Mucosa of rectum (tissue), 2 donors: ENCODE data around the gene KRTAP10-1.
"Not testable (repeated sequence)": the region's sequence is repeated elsewhere in the genome, so short reads cannot be mapped to it uniquely, and the experiment has no call there.

Experiments
- H3K27ac ChIP-seq, 2 donors: one replicate each; pipeline ENCODE4 v1.7.0; 2013; ENCODE audit warnings: inconsistent platforms in 2 of 2, low read depth in 2 of 2, low read length in 2 of 2
- H3K27me3 ChIP-seq, 2 donors: one replicate each; pipeline ENCODE4 v1.7.0; 2013; ENCODE audit warnings: low read length in 2 of 2; ENCODE audit not compliant: control insufficient read depth in 2 of 2, insufficient read depth in 2 of 2
- H3K36me3 ChIP-seq, 2 donors: one replicate each; pipeline ENCODE4 v1.7.0; 2013; ENCODE audit warnings: low read length in 2 of 2; ENCODE audit not compliant: control insufficient read depth in 2 of 2, insufficient read depth in 2 of 2
- H3K4me1 ChIP-seq, 2 donors: one replicate each; pipeline ENCODE4 v1.7.0; 2013; ENCODE audit warnings: low read length in 2 of 2, mild to moderate bottlenecking in 1 of 2; ENCODE audit not compliant: control insufficient read depth in 2 of 2, insufficient read depth in 2 of 2
- H3K4me3 ChIP-seq, 2 donors: one replicate each; pipeline ENCODE4 v1.7.0; 2013; ENCODE audit warnings: low read length in 2 of 2
- H3K9ac ChIP-seq, 2 donors: one replicate each; pipeline ENCODE4 v1.7.0; 2013; ENCODE audit warnings: low read length in 2 of 2, low read depth in 1 of 2, mild to moderate bottlenecking in 1 of 2
- H3K9me3 ChIP-seq, 2 donors: one replicate each; pipeline ENCODE4 v1.7.0; 2013; ENCODE audit warnings: low read length in 2 of 2; ENCODE audit not compliant: control insufficient read depth in 2 of 2
- donor health status: healthy.
- donor health status: Normal muscosa, but diverticular disease.

KRTAP10-1 gene

GRCh38 chr21:44539991-44540666 lies at the start of gene KRTAP10-1:
KRTAP10-1 (minus strand) TSS chr21:44540195; CDS start chr21:44540150, 45 bp downstream.
- Histone ChIP-seq H3K9me3 (no peaks in the 10 kb centered on the region), H3K27ac (no peak within 1 kb of the TSS), H3K27me3 (no peaks in the 10 kb centered on the region), H3K4me1 (no peaks in the 10 kb centered on the region), H3K4me3 (no peak within 1 kb of the TSS), H3K9ac (no peak within 1 kb of the TSS), H3K36me3 (no peaks in the 10 kb centered on the region)

GRCh38 chr21:44589094-44589493 lies 49.1 kb upstream of the KRTAP10-1 start:
- Histone ChIP-seq H3K27ac (no peak overlapping the region), H3K36me3 (no peaks in the 10 kb centered on the region), H3K9ac (no peak overlapping the region), H3K4me3 (no peak overlapping the region), H3K4me1 (no peaks in the 10 kb centered on the region), H3K9me3 (no peaks in the 10 kb centered on the region), H3K27me3 (peaks cover 2 to 21% of the 10 kb centered on the region in 2 donors)

- Histone ChIP-seq H3K4me3 (no peak overlapping the region), H3K4me1 (no peaks in the 10 kb centered on the region), H3K9ac (no peak overlapping the region), H3K9me3 (peaks cover 0 to 2% of the 10 kb centered on the region in 2 donors), H3K27ac (no peak overlapping the region), H3K27me3 (peaks cover 2 to 5% of the 10 kb centered on the region in 2 donors), H3K36me3 (no peaks in the 10 kb centered on the region)
Observed at GRCh38 chr21:44585892-44586291, 45.9 kb upstream of the KRTAP10-1 start.

- no peak overlapping the region for H3K4me3 ChIP-seq
- no peak overlapping the region for H3K9ac ChIP-seq
- no peaks in the 10 kb centered on the region for H3K36me3 ChIP-seq
- no peak overlapping the region for H3K27ac ChIP-seq
- H3K9me3 ChIP-seq: peaks cover 0 to 2% of the 10 kb centered on the region in 2 donors
- H3K27me3 ChIP-seq: peaks cover 2 to 5% of the 10 kb centered on the region in 2 donors
- peaks cover 0 to 6% of the 10 kb centered on the region in 2 donors for H3K4me1 ChIP-seq
Observed at GRCh38 chr21:44583800-44584147, 43.8 kb upstream of the KRTAP10-1 start.

- peaks cover 0 to 6% of the 10 kb centered on the region in 2 donors for H3K4me1 ChIP-seq
- no peaks in the 10 kb centered on the region for H3K36me3 ChIP-seq
- no peak overlapping the region for H3K4me3 ChIP-seq
- H3K27me3 ChIP-seq: peaks cover 2 to 5% of the 10 kb centered on the region in 2 donors
- no peak overlapping the region for H3K9ac ChIP-seq
- no peak overlapping the region for H3K27ac ChIP-seq
- peaks cover 0 to 2% of the 10 kb centered on the region in 2 donors for H3K9me3 ChIP-seq
Observed at GRCh38 chr21:44583089-44583799, 43.2 kb upstream of the KRTAP10-1 start.

- Histone ChIP-seq H3K4me3 (no peak overlapping the region), H3K27ac (no peak overlapping the region), H3K9ac (no peak overlapping the region), H3K4me1 (peaks cover 0 to 6% of the 10 kb centered on the region in 2 donors), H3K27me3 (peaks cover 2 to 5% of the 10 kb centered on the region in 2 donors), H3K9me3 (peaks cover 0 to 2% of the 10 kb centered on the region in 2 donors), H3K36me3 (no peaks in the 10 kb centered on the region)
Observed at GRCh38 chr21:44582055-44582454, 42.1 kb upstream of the KRTAP10-1 start.

GRCh38 chr21:44581158-44581557 lies 41.2 kb upstream of the KRTAP10-1 start:
- no peak overlapping the region for H3K27ac ChIP-seq
- peaks cover 2 to 5% of the 10 kb centered on the region in 2 donors for H3K27me3 ChIP-seq
- peaks cover 0 to 6% of the 10 kb centered on the region in 2 donors for H3K4me1 ChIP-seq
- no peak overlapping the region for H3K4me3 ChIP-seq
- H3K9me3 ChIP-seq: peaks cover 0 to 2% of the 10 kb centered on the region in 2 donors
- no peak overlapping the region for H3K9ac ChIP-seq
- H3K36me3 ChIP-seq: no peaks in the 10 kb centered on the region

- H3K27ac ChIP-seq, H3K27me3 ChIP-seq, H3K36me3 ChIP-seq, H3K9me3 ChIP-seq: not testable (repeated sequence)
- peak within 1 kb of the TSS in 1 of 2 donors; percentile 53 for H3K9ac ChIP-seq
- H3K4me3 ChIP-seq: peak within 1 kb of the TSS; percentile 20 to 52
- H3K4me1 ChIP-seq: peaks cover 0 to 10% of the 10 kb centered on the region in 2 donors
Observed at GRCh38 chr21:44580231-44580821, 40.3 kb upstream of the KRTAP10-1 start, which contains the start of gene KRTAP10-5. KRTAP10-5 (minus strand) TSS chr21:44580604; CDS start chr21:44580578, 26 bp downstream.

GRCh38 chr21:44579833-44580144 lies 39.8 kb upstream of the KRTAP10-1 start:
- Histone ChIP-seq H3K27ac (no peak overlapping the region), H3K27me3 (peaks cover 0 to 3% of the 10 kb centered on the region in 2 donors), H3K4me1 (peaks cover 0 to 16% of the 10 kb centered on the region in 2 donors), H3K9me3 (peaks cover 0 to 2% of the 10 kb centered on the region in 2 donors), H3K9ac (no peak overlapping the region), H3K4me3 (no peak overlapping the region), H3K36me3 (no peaks in the 10 kb centered on the region)
